HG02938 (cell line): ENCODE data around the gene ACADL.

Experiments used
- ATAC-seq: cut with Tn5 transposase; IDR thresholded peaks from one replicate; pipeline ENCODE4 v1.9.1; 2021; ENCODE audit warnings: mild to moderate bottlenecking, moderate library complexity; ENCODE audit not compliant: unreplicated experiment

Gene ACADL

DNA sequence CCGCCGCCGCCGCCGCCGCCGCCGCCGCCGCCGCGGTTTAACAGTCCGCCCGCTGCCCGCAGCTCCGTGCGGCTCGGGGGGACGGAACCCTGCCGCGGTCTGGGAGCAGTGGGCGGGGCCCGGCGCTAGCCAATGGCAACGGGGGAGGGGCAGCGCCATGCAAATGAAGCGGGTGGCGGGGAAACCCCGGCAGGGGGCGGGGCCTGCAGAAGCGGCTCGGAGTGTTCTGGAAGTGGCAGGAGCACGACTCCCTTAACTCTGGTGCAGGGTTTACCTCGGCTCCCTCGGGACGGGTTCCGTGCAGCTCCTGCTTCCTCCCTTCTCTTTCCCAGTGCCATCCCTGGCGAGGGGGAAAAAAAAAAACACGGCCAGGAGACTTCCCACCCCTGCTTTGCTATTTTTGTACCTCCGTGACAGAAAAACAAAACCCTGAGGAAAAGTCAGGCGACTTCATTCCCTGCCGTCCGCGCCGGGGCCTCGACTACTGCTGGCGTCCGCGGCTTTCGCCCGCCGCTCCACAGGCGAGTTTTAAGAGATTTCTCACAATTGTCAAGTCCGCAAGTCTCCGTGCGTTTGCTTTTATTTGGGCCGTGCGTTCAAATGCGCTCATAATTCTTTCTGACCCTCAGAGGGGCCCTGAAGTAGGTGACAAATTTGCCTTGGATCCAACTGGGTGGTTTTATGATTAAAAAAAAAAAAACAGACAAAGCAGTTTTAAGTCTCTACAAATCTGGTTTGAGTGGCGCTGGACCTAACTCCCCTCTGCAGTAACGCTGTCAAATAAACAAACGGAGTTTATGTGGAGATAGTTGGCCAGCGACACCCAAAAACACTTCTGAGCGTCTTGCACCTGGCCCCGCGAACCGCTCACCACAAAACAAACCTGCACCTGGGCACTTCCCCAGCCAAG lies 53.7 kb downstream of the ACADL start, which contains the start of gene KANSL1L:
TSS of gene KANSL1L (minus strand) at position 101 of the 910 bp plus-strand sequence. CDS start 16,827 bp downstream, outside the sequence.
- peak; percentile 56 for ATAC-seq

DNA sequence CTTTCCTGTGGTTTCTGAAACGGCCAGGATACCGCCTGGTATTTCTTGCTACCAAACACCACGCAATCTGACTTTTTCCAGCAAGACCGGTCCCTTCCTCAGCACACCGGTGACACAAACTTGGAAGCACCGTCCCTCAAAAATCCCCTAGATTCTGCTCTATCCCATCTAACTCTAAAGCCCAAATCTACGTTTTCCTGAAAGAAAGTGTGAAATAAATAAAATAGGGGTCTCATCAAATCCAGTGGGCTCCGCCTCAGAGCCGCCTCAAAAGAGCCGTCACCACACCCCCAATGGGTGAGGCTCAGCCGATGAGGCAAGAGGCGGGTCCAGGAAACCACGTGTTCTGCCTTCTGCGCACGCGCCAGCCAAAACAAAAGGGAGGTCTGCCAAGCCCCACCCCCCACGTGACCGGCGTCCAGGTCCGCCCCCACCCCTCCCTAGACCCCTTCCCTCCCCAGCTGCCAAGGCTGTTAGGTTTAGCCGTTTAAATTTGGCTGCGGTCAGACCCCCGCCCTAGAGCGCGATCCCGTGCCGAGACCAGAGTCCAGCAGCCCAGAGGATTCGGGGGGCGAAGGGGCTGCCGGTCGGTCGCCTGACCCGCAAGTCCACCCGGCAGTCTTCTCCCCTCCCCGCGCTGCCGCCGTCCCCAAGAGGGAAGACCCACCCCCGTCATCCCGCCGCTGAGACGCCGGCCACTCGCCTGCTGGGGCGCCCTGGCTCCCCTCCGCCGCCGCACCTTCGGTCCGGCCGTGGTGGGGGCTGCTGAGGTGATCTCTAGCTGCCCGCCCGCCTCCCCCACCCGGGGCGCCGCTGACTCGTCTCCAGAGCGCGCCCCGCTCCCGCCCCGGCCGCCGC lies 54.6 kb downstream of the ACADL start:
- ATAC-seq = peak; percentile 66

GRCh38 chr2:210170196-210170445 lies 55.1 kb downstream of the ACADL start:
- ATAC-seq = no peak

- ATAC-seq = peak; percentile 36
These were observed 55.6 kb downstream of the ACADL start for GRCh38 chr2:210169516-210170195.

GRCh38 chr2:210167227-210167626 lies 58.0 kb downstream of the ACADL start:
- ATAC-seq = no peak

- ATAC-seq = no peak
These were observed 62.7 kb downstream of the ACADL start for GRCh38 chr2:210162466-210163124.

- ATAC-seq = no peak
These were observed 66.2 kb downstream of the ACADL start for GRCh38 chr2:210159059-210159458.

GRCh38 chr2:210158236-210158635 lies 67.0 kb downstream of the ACADL start:
- ATAC-seq = no peak

DNA sequence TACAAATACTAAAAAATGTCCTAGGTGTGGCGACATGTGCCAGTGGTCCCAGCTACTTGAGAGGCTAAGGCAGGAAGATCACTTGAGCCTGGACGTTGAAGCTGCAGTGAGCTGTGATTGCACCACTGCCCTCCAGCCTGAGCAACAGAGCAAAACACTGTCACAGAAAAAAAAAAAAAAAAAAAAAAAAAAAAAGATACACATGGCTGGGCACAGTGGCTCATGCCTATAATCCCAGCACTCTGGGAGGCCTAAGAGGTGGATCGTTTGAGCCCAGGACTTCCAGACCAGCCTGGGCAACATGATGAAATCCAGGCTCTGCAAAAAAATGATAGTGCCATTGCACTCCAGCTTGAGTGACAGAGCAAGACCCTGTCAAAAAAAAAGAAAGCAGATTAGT lies 67.7 kb downstream of the ACADL start:
- ATAC-seq = no peak

GRCh38 chr2:210147614-210148013 lies 77.6 kb downstream of the ACADL start:
- ATAC-seq = no peak
